GM21529 (cell line): ENCODE results near the gene ERMAP.
A peak's percentile ranks its signal among the peaks of the same experiment; 100 is the strongest.

ENCODE experiments used
- ATAC-seq: cut with Tn5 transposase; IDR thresholded peaks from one replicate; pipeline ENCODE4 v1.9.1; 2021; ENCODE audit not compliant: unreplicated experiment

ERMAP gene

GRCh38 chr1:42816585-42817439 is at the start of gene ERMAP, which contains the start of gene SVBP:
Gene ERMAP (plus strand): TSS chr1:42817122. CDS start chr1:42830449, 13,327 bp downstream.
Gene SVBP (minus strand): TSS chr1:42817397. CDS start chr1:42816544, 853 bp downstream.
- peak; percentile 77 for ATAC-seq

- ATAC-seq = peak; percentile 20
Observed at GRCh38 chr1:42767510-42768000, 49.4 kb upstream of the ERMAP start.

- no peak for ATAC-seq
Observed at GRCh38 chr1:42768172-42768571, 48.8 kb upstream of the ERMAP start.

GRCh38 chr1:42769811-42770210 is 47.1 kb upstream of the ERMAP start:
- ATAC-seq = no peak

- no peak for ATAC-seq
Observed at GRCh38 chr1:42773420-42773819, 43.5 kb upstream of the ERMAP start.

- no peak for ATAC-seq
Observed at GRCh38 chr1:42774928-42775526, 41.9 kb upstream of the ERMAP start.

GRCh38 chr1:42776502-42776901 is 40.4 kb upstream of the ERMAP start:
- no peak for ATAC-seq

- no peak for ATAC-seq
Observed at GRCh38 chr1:42777852-42778251, 39.1 kb upstream of the ERMAP start.

- ATAC-seq = no peak
Observed at GRCh38 chr1:42779725-42780124, 37.2 kb upstream of the ERMAP start.

- no peak for ATAC-seq
Observed at GRCh38 chr1:42780176-42780575, 36.7 kb upstream of the ERMAP start.

GRCh38 chr1:42783092-42783491 is 33.8 kb upstream of the ERMAP start:
- no peak for ATAC-seq

GRCh38 chr1:42784547-42784945 is 32.4 kb upstream of the ERMAP start:
- ATAC-seq = no peak

- ATAC-seq = no peak
Observed at GRCh38 chr1:42784946-42785693, 31.8 kb upstream of the ERMAP start, which contains the start of gene TMEM269. Gene TMEM269 (plus strand): TSS chr1:42784991. CDS start chr1:42789894, 4,903 bp downstream.

- no peak for ATAC-seq
Observed at GRCh38 chr1:42786097-42786496, 30.8 kb upstream of the ERMAP start.

- no peak for ATAC-seq
Observed at GRCh38 chr1:42788021-42788420, 28.9 kb upstream of the ERMAP start.

GRCh38 chr1:42793824-42794223 is 23.1 kb upstream of the ERMAP start:
- ATAC-seq = no peak

GRCh38 chr1:42797414-42797813 is 19.5 kb upstream of the ERMAP start:
- ATAC-seq = no peak

GRCh38 chr1:42797979-42798378 is 18.9 kb upstream of the ERMAP start:
- no peak for ATAC-seq

- no peak for ATAC-seq
Observed at GRCh38 chr1:42801832-42802473, 15.0 kb upstream of the ERMAP start.

GRCh38 chr1:42806171-42806570 is 10.8 kb upstream of the ERMAP start:
- ATAC-seq = no peak

GRCh38 chr1:42806593-42806992 is 10.3 kb upstream of the ERMAP start:
- ATAC-seq = no peak
